Amygdala (tissue), 56 donors: ENCODE measurements around the gene ELOVL5.
"Not testable (repeated sequence)": the region's sequence is repeated elsewhere in the genome, so short reads cannot be mapped to it uniquely, and the experiment has no call there.

Source experiments
- DNase-seq, 56 donors: peaks; one replicate each; lab custom pipeline; 2025; lab: John Stamatoyannopoulos, UW

The ELOVL5 gene

DNA sequence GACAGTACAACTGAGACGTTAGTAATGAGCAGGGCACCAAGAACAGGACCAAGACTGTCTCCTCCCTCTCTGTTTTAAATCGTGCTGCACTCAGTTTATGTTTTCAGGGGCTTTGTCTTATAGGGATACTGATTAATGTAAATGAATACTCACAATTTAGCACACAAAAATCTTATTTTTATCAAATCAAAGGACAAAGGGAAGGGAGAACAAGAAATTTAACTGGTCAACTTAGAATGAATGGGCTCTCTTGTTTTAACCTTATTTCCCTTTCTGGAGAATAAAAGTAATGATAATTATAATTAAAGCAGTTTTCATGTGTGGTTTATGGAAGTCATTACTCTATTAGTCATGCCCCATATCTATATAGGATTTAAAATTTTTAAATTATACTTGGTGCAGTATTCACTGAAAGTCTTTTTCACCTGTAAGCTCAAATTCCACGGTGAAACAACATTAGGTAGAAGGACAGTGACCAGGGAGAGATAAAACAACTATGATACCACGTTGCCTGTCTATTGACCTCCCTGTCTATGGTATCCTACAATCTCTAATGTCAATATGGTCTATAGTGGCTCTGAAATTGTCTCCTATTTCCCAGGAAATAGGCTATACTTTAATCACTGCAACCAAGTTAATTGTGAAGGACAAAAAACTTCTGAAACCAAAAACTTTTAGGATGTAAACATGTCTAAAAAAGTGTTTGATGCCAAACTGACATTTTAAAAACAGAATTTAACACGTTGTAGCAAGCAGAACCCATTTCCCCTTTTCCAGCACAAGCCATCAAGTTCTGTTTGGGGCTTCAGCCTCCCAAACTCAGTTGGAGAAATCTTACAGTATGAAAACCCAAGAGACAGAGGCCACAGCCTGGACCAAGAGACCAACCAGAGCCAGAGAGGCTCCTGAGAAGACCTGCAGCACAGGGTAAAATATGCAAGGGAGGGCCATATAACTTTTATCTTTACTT lies 15.0 kb downstream of the ELOVL5 start:
- DNase-seq: no peak

GRCh38 chr6:53331678-53332077 lies 17.1 kb downstream of the ELOVL5 start:
- no peak for DNase-seq

DNA sequence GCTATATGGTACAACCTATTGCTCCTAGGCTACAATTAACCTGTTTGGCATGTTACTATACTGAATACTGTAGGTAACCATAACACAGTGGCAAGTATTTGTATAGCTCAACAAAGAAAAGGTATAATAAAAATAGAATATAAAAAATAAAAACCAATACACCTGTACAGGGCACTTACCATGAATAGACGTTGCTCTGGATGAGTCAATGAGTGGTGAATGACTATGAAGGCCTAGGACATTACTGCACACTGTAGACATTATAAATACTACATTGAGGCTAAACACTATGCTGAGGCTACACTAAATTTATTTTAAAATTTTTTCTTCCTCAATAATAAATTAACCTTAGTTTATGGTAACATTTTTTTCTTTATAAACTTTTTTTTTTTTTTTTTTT lies 18.6 kb downstream of the ELOVL5 start:
- DNase-seq: no peak

DNA sequence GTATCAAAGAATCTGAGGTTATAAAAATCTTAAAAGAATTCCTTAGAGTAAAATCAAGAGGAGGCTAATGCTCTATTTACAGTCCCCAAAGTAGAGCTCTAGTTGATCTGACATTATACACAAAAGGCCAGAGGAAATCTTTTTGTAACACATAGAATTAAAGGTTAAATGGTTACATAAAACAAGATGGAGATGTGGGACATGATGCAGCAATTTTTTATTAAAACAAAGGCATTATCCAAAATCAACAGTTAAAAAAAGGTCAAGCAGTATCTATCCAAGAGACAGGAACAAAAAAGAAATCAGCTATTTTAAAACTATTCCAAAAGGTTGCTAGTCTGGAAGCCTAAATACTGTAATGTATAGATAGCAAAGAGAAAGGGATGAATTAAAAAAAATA lies 20.4 kb downstream of the ELOVL5 start:
- no peak for DNase-seq

GRCh38 chr6:53327017-53327395 lies 21.7 kb downstream of the ELOVL5 start:
- no peak for DNase-seq

- no peak for DNase-seq
These were observed 22.3 kb downstream of the ELOVL5 start for GRCh38 chr6:53326372-53327016.

- DNase-seq: no peak
These were observed 23.0 kb downstream of the ELOVL5 start for GRCh38 chr6:53325785-53326184.

DNA sequence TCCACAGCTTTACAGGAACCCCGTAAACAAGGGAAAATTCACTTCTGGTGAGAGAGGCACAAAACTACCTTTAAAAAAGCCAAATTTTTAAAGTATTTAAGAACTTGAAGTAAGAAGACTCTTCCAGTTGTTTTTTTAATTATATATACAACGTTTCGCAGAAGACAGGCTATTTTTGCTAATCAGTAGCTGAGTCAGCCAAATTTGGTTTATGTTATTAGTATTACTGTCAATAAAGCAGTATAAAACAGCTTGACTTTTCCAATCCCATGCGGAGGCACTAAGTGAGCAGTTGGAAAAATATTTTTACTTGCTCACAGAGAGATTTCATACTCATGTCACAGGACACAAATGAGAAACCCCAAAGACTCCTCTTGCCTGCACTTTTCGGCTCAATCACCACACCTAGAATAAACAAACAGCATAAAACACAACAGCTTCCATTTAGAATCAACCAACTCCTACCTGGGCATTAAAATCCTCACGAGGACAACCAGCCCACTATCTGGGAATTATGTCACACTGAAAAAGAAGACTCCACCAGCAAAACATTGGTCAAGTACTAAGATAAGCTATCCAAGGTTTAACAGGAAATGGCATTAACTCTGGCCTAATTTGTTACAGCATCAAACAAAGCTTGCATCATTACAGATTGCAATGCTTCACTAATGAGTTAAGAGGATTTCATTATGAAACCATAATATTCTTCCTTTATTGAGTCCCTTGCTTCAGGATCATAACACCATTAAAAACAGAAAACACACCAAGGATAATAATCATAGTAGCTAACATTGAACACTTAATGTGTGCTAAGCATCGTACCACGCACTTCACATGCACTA lies 26.3 kb downstream of the ELOVL5 start:
- DNase-seq: no peak

GRCh38 chr6:53321701-53322100 lies 27.0 kb downstream of the ELOVL5 start:
- no peak for DNase-seq

DNA sequence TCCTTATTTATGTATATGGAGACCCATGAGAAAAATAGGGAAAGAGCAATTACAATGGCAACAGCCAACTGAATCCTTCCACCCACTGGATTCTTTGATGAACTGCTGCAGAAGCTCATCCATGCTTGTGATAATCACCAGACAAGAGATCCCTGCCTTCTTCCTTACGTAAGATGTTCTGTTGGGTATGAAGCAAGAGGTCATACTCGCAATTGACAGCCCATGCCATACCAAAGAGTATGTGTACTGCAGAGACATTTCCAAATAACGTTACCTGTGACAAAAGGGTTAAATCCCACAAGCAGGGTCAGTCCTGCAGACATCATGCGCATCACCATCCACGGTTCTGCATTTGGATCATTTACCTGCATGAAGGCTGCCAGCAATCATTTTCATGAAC lies 27.8 kb downstream of the ELOVL5 start:
- DNase-seq: no peak

DNA sequence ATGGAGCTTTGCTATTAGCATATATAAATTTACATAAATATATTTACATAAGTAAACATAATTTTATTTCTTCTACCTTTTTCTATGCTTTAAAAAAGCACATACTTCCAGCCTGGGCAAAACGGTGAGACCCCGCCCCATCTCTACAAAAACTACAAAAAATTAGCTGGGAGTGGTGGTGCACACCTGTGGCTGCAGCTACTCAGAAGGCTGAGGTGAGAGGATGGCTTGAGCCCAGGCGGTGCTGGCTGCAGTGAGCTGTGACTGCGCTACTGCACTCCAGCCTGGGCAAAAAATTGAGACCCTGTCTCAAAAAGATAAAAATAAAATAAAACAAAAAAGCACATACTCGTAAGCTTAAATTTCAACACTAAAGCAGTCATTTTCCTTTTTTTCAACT lies 30.3 kb downstream of the ELOVL5 start:
- no peak for DNase-seq

DNA sequence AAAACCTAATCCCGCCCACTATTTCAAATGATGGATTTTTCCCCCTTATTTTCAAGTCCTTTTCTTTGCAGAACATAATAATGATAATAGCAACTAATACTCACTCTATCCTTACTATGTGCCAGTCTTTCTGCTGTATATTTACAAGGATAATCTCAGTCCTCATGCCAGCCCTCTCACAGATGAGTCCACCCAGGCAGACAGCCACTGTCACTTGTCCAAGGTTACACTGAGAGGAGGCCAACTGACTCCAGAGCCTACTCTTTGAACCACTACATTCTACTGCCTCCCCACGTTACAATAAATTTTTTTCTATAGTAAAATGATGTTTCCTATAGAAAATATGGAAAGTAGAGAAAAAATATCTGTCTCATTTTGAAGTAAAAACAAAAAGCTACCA lies 30.9 kb downstream of the ELOVL5 start:
- DNase-seq: no peak

- DNase-seq: not testable (repeated sequence)
These were observed 31.5 kb downstream of the ELOVL5 start for GRCh38 chr6:53317299-53317698.

DNA sequence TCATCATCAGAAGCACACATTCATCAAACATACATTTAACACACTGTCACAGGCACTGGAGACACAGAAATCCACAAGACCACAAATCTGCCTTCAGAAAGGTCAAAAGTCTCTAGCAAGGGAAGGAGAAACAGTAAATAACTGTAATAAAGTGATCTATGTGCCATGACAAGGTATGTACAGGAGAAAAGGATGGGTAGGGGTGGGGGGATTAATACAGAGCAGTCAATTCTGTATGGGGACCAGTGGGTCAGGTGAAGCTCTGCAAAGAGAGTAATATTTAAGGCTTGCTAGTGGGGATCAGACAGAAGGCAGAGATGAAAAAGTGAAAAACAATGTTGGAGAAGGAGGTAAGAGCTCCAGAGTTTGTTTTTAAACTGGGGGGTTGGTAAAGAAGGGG lies 32.6 kb downstream of the ELOVL5 start:
- no peak for DNase-seq

DNA sequence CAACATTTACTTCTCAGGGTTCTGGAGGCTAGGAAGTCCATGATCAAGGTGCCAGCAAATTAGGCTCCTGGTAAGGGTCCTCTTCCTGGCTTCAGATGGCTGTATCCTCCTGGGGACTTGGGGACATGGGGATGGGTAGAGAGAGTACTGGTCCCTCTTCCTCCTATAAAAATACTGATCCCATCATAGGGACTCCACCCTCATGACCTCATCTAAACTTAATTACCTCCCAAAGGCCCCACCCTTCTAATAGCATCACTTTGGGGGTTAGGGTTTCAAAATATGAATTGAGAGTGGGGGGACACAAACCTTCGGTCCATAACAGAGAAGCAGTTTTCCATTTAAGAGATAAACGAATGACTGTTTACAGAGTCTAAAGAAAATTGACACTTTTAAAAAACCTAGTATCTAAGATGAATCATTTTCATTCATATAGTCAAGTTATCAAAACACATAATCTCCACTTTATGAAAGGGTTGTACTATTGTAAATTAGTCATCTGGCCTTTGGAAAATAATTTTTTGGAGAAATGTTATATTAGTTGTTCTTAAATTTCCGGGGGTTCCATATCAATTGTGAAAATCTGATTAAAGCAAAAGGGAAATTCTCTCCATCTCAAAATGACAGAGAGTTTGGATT lies 33.5 kb downstream of the ELOVL5 start:
- no peak for DNase-seq

DNA sequence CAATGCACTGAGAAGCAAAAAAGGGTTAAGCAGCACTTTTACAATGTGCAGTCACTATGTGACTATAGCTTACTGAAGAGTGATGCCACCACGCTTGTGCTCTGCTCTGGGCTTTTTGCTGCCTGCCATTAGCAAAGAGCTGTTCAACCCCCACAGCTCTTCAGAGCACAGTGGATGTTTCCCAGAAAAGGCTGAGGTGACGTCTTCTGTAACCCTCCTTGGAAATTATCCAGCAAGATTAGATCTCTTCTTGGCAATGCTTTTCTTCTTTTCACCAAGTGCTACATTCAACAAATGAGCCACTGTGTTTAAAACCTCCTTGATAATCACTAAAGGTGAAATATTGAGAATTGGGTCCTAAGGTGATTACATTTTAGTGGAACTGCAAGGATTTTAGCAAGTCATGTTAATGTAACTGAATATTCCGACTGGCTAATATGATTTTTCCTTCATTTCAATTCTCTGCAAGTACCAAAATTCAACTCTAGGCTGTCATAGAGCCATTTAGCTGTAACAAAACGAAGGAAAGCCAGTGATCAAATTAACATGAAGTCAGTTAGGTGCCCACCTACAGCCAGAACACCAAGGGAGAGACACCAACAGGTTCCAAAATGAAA lies 34.9 kb downstream of the ELOVL5 start:
- DNase-seq: peak in 1 of 56 donors; percentile 10

GRCh38 chr6:53312355-53312754 lies 36.4 kb downstream of the ELOVL5 start:
- no peak for DNase-seq

GRCh38 chr6:53311586-53311935 lies 37.2 kb downstream of the ELOVL5 start:
- DNase-seq: no peak

DNA sequence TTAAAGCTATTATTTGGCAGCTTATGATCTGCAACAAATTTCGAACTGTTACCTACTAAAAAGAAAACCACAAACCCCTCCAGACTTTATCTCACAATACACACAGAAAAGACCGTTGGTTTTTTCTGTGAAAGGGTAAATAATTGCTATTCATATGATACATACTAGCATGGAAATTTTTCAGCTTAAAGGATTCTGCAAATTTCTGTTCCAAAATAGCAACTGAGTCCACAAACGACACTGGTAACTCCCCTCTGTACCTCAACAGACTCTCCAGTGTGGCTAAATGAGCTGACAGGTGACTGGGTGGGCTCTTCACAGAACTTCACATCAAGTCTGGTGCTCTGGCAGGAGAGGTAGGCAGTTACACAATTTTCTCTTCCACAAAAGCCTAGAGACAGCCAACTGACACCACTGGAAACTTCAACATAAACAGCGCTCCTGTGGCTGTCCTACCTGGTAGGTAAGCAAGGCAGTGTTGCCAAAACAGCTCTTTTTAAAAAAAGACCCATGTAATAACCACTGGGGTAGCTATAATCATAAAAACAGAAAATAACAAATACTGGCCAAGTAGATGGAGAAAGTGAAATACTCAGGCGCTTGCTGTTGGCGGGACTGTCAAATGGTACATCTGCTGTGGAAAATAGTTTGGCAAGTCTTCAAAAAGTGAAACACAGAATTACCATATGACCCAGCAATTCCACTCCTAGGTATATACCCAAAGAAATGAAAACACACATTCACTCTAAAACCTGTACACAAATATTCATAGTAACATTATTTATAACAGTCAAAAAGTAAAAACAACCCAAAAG lies 37.8 kb downstream of the ELOVL5 start:
- DNase-seq: no peak
